A549 (cell line): ENCODE data around the gene NANOGP8.

ENCODE experiments used
- CTCF ChIP-seq: fragments of >200 bp; sonication (Bioruptor Twin); formaldehyde crosslinking; IDR thresholded peaks from 3 replicates; pipeline ENCODE4 v1.5.1; 2016
- ESRRA ChIP-seq: fragments of 150-350 bp; IDR thresholded peaks from 2 replicates; pipeline ENCODE4 v1.6.1; 2014; ENCODE audit warnings: mild to moderate bottlenecking, low read length, borderline replicate concordance

- TF ChIP-seq CTCF: no peak
- TF ChIP-seq ESRRA: no peak
These were observed 26.5 kb downstream of the NANOGP8 start for GRCh38 chr15:35058534-35059054.
